ENCODE data around the gene PEG3. TPM values are rescaled to one million over a fixed set of nuclear protein-coding genes. Genes with fewer than 3 reads are reported as not detected.

Gene PEG3
- total RNA-seq, 6 donors from 2014 or later: 2.6 to 13.1 (median 3.8) TPM

Small RNA genes within 50 kb of the gene (small RNA-seq; reads per million reads assigned to genes)
- 0 reads per million in 4 donors for gene AC006115.2

Other genes starting within 250 kb of the PEG3 start
- 10 to 100 TPM in 2 of 6 donors, 1 to 10 TPM in 4; 4.0 to 11.5 (median 7.4) TPM for gene ZNF71, start 245.4 kb downstream of the PEG3 start, total RNA-seq
- under 1 TPM in 2 of 6 donors, not detected in 4; 0.29 to 0.30 TPM for gene SMIM17, start 197.6 kb downstream of the PEG3 start, total RNA-seq
- 1 to 10 TPM in 4 of 6 donors, under 1 TPM in 1, not detected in 1; 0.78 to 4.1 (median 2.7) TPM for gene ZNF835, start 169.0 kb downstream of the PEG3 start, total RNA-seq
- gene ZIM2, start within 50 bp of the PEG3 start, total RNA-seq: 1 to 10 TPM in 1 of 6 donors, under 1 TPM in 1, not detected in 4; 0.30 to 1.0 TPM